Tibial nerve (tissue), 4 donors: ENCODE measurements around the gene KAT2B. TPM values are rescaled to one million over a fixed set of nuclear protein-coding genes. Genes with fewer than 3 reads are reported as not detected.

Source experiments
- DNase-seq, 2 donors: peaks; one replicate each; pipeline ENCODE4 v3.0.0-alpha.2; 2019; ENCODE audit warnings: low spot score in 2 of 2
- H3K27ac ChIP-seq, 4 donors: fragments of 200-600 bp; sonication (generic) in 3 of 4; one replicate each; pipeline ENCODE4 v1.5.1; 2017 to 2019; ENCODE audit warnings: mild to moderate bottlenecking in 1 of 4
- H3K27me3 ChIP-seq, 2 donors: fragments of 200-600 bp; sonication (generic) in 1 of 2; one replicate each; pipeline versions ENCODE4 v1.5.1 to v1.6.0; 2017 to 2019
- H3K36me3 ChIP-seq, 3 donors: fragments of 200-600 bp; sonication (generic); one replicate each; pipeline ENCODE4 v1.5.1; 2018 to 2019
- H3K4me1 ChIP-seq, 4 donors: fragments of 200-600 bp; sonication (generic) in 3 of 4; one replicate each; pipeline ENCODE4 v1.5.1; 2017 to 2019
- H3K4me3 ChIP-seq, 4 donors: fragments of 200-600 bp; sonication (generic) in 3 of 4; one replicate each; pipeline ENCODE4 v1.5.1; 2017 to 2019; ENCODE audit warnings: mild to moderate bottlenecking in 1 of 4, moderate library complexity in 1 of 4
- H3K9me3 ChIP-seq, 4 donors: fragments of 200-600 bp; sonication (generic) in 3 of 4; one replicate each; pipeline ENCODE4 v1.5.1; 2017 to 2019
- CTCF ChIP-seq, 5 experiments: fragments of 200-600 bp in 3 of 5; fragments of 450-650 bp in 2 of 5; sonication (generic) in 3 of 5; IDR thresholded peaks; one replicate each; pipeline ENCODE4 v1.5.1; 2016 to 2019; ENCODE audit warnings: antibody characterized with exemption in 5 of 5, mild to moderate bottlenecking in 3 of 5, moderate library complexity in 2 of 5
- EP300 ChIP-seq, 2 donors: sonication (generic); formaldehyde crosslinking; IDR thresholded peaks; one replicate each; pipeline ENCODE4 v1.6.1; 2017; ENCODE audit warnings: antibody characterized with exemption in 2 of 2, mild to moderate bottlenecking in 1 of 2
- POLR2A ChIP-seq, 2 donors: fragments of 450-650 bp; IDR thresholded peaks; one replicate each; pipeline ENCODE4 v1.6.1; 2017; ENCODE audit warnings: antibody characterized with exemption in 2 of 2, mild to moderate bottlenecking in 2 of 2, moderate library complexity in 2 of 2
- WGBS, 2 donors: methylation state at CpG; one replicate each; pipeline ENCODE4 v1.1.5; 2018; 5-methylcytosine and 5-hydroxymethylcytosine counted together
- total RNA-seq, 4 donors: library from RNA; depleted of rRNA; stranded (reverse); fragments of >200 nt; gene quantifications; one replicate each; pipeline ENCODE4 v1.1.0, GENCODE V29; 2016

Gene KAT2B
- total RNA-seq, 4 donors from 2014 or later: 34.5 to 87.2 (median 60.1) TPM

- 29 to 33% methylated on average over 9 of the region's 9 CpGs for WGBS, 2 donors
- Histone ChIP-seq H3K4me1 (peaks cover 0 to 58% (median 37%) of the 10 kb centered on the region in 4 donors), H3K27ac (peak overlapping the region; percentile 34 to 79 (median 50)), H3K9me3 (no peaks in the 10 kb centered on the region), H3K36me3 (no peaks in the 10 kb centered on the region), H3K4me3 (peak overlapping the region in 2 of 4 donors; percentile 1 to 16), H3K27me3 (no peaks in the 10 kb centered on the region)
- TF ChIP-seq EP300 (IDR thresholded peaks at IDR 0.05): no peak
- TF ChIP-seq POLR2A (IDR thresholded peaks at IDR 0.05): no peak
- TF ChIP-seq CTCF (IDR thresholded peaks at IDR 0.05): no peak
- DNase-seq: no peak
These were observed 8.0 kb downstream of the KAT2B start for GRCh38 chr3:20047976-20048883.

GRCh38 chr3:20051123-20051806 is 11.0 kb downstream of the KAT2B start:
- 91 to 94% methylated on average over 4 of the region's 4 CpGs for WGBS, 2 donors
- Histone ChIP-seq H3K4me1 (peaks cover 0 to 60% (median 43%) of the 10 kb centered on the region in 4 donors), H3K27me3 (no peaks in the 10 kb centered on the region), H3K9me3 (no peaks in the 10 kb centered on the region), H3K27ac (peak overlapping the region in 2 of 4 donors; percentile 45 to 51), H3K36me3 (no peaks in the 10 kb centered on the region), H3K4me3 (no peak overlapping the region)
- DNase-seq: no peak
- TF ChIP-seq EP300 (IDR thresholded peaks at IDR 0.05) (no peak), CTCF (IDR thresholded peaks at IDR 0.05) (no peak), POLR2A (IDR thresholded peaks at IDR 0.05) (no peak)

- Histone ChIP-seq H3K27me3 (no peaks in the 10 kb centered on the region), H3K36me3 (no peaks in the 10 kb centered on the region), H3K4me1 (peaks cover 0 to 60% (median 49%) of the 10 kb centered on the region in 4 donors), H3K27ac (peak overlapping the region in 1 of 4 donors; percentile 53), H3K4me3 (no peak overlapping the region), H3K9me3 (no peaks in the 10 kb centered on the region)
- TF ChIP-seq POLR2A (IDR thresholded peaks at IDR 0.05): no peak
- TF ChIP-seq EP300 (IDR thresholded peaks at IDR 0.05): no peak
- no peak for TF ChIP-seq CTCF (IDR thresholded peaks at IDR 0.05)
- 88 to 97% methylated on average over 7 of the region's 7 CpGs for WGBS, 2 donors
- DNase-seq: no peak
These were observed 12.6 kb downstream of the KAT2B start for GRCh38 chr3:20052851-20053250.

- peak overlapping the region; percentile 19 to 86 (median 72) for H3K27ac ChIP-seq
- 40 to 47% methylated on average over 4 of the region's 4 CpGs for WGBS, 2 donors
These were observed 14.3 kb downstream of the KAT2B start for GRCh38 chr3:20054549-20054987.

DNA sequence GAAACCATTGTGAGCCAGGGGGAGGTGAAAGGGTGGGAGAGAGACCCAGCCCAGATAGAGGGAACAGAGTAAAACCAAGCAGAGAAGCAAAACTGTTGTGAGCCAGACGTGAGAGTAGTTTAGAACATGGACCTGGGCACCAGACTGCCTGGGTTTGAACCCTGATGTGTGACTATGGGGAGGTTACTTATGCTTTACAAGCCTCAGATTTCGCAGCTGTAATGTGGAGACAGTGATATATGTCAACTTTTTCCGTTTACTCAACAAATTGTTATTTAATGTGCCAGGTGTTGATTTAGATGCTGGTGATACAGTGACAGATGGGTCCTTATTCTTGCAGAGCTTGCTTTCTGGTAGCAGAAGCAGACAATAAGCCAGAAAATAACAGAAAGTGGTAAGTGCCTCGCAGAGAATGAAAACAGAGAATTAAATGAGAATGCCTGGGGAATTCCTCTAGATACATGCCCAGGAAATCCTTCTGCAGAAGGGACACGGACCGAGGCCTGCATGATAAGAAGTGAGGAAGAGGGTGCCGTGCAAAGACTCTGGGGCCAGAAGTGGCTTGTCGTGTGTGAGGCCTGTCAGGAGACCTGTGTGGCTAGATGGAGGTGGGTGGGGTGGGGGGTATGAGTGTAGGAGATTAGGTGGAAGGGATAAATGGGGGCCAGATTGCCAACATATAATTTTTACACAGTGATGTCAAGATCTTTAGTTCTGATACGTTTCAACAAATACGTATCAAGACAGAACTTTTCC is 15.0 kb downstream of the KAT2B start:
- H3K27me3 ChIP-seq: no peaks in the 10 kb centered on the region
- 46 to 48% methylated on average over 10 of the region's 10 CpGs for WGBS, 2 donors
- DNase-seq: no peak
- no peak overlapping the region for H3K4me3 ChIP-seq
- TF ChIP-seq CTCF (IDR thresholded peaks at IDR 0.05) (no peak), EP300 (IDR thresholded peaks at IDR 0.05) (no peak), POLR2A (IDR thresholded peaks at IDR 0.05) (no peak)
- H3K27ac ChIP-seq: peak overlapping the region; percentile 19 to 86 (median 72)
- no peaks in the 10 kb centered on the region for H3K9me3 ChIP-seq
- H3K36me3 ChIP-seq: no peaks in the 10 kb centered on the region
- H3K4me1 ChIP-seq: peaks cover 0 to 61% (median 43%) of the 10 kb centered on the region in 4 donors

More at GRCh38 chr3:20054549-20054987, 14.3 kb downstream of the KAT2B start:
- H3K4me3 ChIP-seq: no peak overlapping the region
- H3K9me3 ChIP-seq: no peaks in the 10 kb centered on the region
- no peaks in the 10 kb centered on the region for H3K36me3 ChIP-seq
- H3K4me1 ChIP-seq: peaks cover 0 to 58% (median 43%) of the 10 kb centered on the region in 4 donors
- peak in 1 of 2 donors; percentile 43 for DNase-seq
- TF ChIP-seq POLR2A (IDR thresholded peaks at IDR 0.05) (no peak), EP300 (IDR thresholded peaks at IDR 0.05) (peak in 1 of 2 donors; percentile 48)
- H3K27me3 ChIP-seq: no peaks in the 10 kb centered on the region
